Sigmoid colon (tissue), 7 donors: ENCODE measurements around the gene FAM114A1. TPM values are rescaled to one million over a fixed set of nuclear protein-coding genes. Genes with fewer than 3 reads are reported as not detected.

Source experiments
- DNase-seq: peaks from one replicate; pipeline ENCODE4 v3.0.0-alpha.2; 2019
- H3K27ac ChIP-seq, 4 donors: fragments of 200-600 bp; sonication (generic); one replicate each; pipeline ENCODE4 v1.5.1; 2016 to 2019; ENCODE audit warnings: mild to moderate bottlenecking in 1 of 4
- H3K27me3 ChIP-seq, 3 donors: fragments of 200-600 bp; sonication (generic); one replicate each; pipeline ENCODE4 v1.5.1; 2019; ENCODE audit warnings: mild to moderate bottlenecking in 1 of 3
- H3K36me3 ChIP-seq, 4 donors: fragments of 200-600 bp; sonication (generic); one replicate each; pipeline ENCODE4 v1.5.1; 2016 to 2019
- H3K4me1 ChIP-seq, 4 donors: fragments of 200-600 bp; sonication (generic); one replicate each; pipeline ENCODE4 v1.5.1; 2017 to 2019
- H3K4me3 ChIP-seq, 4 donors: fragments of 200-600 bp; sonication (generic); one replicate each; pipeline ENCODE4 v1.5.1; 2017 to 2019; ENCODE audit warnings: mild to moderate bottlenecking in 2 of 4, moderate library complexity in 1 of 4
- H3K9me3 ChIP-seq, 4 donors: fragments of 200-600 bp in 3 of 4; sonication (generic) in 3 of 4; one replicate each; pipeline versions ENCODE4 v1.5.1 to v1.6.1; 2013 to 2019
- EP300 ChIP-seq, 4 donors: sonication (generic); formaldehyde crosslinking; IDR thresholded peaks; one replicate each; pipeline ENCODE4 v1.6.1; 2017; ENCODE audit warnings: antibody characterized with exemption in 4 of 4
- POLR2A ChIP-seq, 2 donors: fragments of 450-650 bp; IDR thresholded peaks; one replicate each; pipeline ENCODE4 v1.6.1; 2016; ENCODE audit warnings: antibody characterized with exemption in 2 of 2, mild to moderate bottlenecking in 2 of 2, moderate library complexity in 2 of 2
- POLR2AphosphoS5 ChIP-seq, 4 donors: sonication (generic); formaldehyde crosslinking; IDR thresholded peaks; one replicate each; pipeline ENCODE4 v1.6.1; 2017; ENCODE audit warnings: antibody characterized with exemption in 4 of 4
- WGBS, 2 donors: extraction: QIAGEN DNeasy Blood & Tissue Kit; methylation state at CpG; one replicate each; pipeline ENCODE4 v1.1.7; 2013; 5-methylcytosine and 5-hydroxymethylcytosine counted together
- intact Hi-C: fragments of 100-400 bp; cut with DNase I; formaldehyde crosslinking; loops from one replicate; pipeline ENCODE4 v1.15.1; 2023
- polyA plus RNA-seq, 3 donors: library from polyadenylated mRNA; stranded (reverse); fragments of 200-250 nt; gene quantifications; one replicate each; pipeline ENCODE4 v1.2.3, GENCODE V29; 2013
- total RNA-seq, 4 donors: library from RNA; depleted of rRNA; stranded (reverse); fragments of >200 nt; gene quantifications; one replicate each; pipeline ENCODE4 v1.1.0, GENCODE V29; 2016
- TF ChIP-seq, protein P1 (sequence below), 4 experiments: fragments of 450-650 bp in 3 of 4; fragments of 200-600 bp in 1 of 4; IDR thresholded peaks; one replicate each; pipeline ENCODE4 v1.5.1; 2016 to 2019; ENCODE audit warnings: antibody characterized with exemption in 4 of 4, mild to moderate bottlenecking in 3 of 4, moderate library complexity in 2 of 4
- donor health status: healthy with polysubstance abuse.
- donor health status: Bipolar disorder and iron deficiency.
- donor health status: healthy.

FAM114A1 gene
- total and polyA plus RNA-seq, 7 donors = 24.7 to 189 (median 120) TPM

DNA sequence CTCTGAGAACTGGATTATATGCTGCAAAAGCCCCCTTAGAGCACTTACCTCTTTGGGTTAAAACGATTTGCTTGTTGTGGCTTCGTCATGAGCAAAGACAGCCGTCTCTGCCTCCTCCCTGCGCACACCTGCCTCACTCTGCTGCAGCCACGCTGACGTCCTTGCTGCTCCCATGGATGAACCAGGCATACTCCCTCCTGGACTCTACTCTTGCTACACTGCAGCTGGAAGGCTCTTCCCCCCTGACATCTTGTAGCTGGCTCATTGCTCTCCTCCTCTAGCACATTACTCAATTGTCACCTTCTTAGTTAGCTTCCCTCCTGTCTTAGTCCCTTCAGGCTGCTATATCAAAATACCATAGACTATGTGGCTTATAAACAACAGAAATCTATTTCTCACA, 59.3 kb downstream of the FAM114A1 start:
- H3K4me1 ChIP-seq = peaks cover 0 to 90% (median 77%) of the 10 kb centered on the region in 4 donors
- peak overlapping the region in 3 of 4 donors; percentile 73 to 89 (median 88) for H3K27ac ChIP-seq
- H3K36me3 ChIP-seq = peaks cover 0 to 28% (median 11%) of the 10 kb centered on the region in 4 donors
- intact Hi-C loops = no loop called here
- H3K4me3 ChIP-seq = no peak overlapping the region
- TF ChIP-seq EP300 (IDR thresholded peaks at IDR 0.05) (no peak), POLR2AphosphoS5 (IDR thresholded peaks at IDR 0.05) (peak in 1 of 4 donors; percentile 8)
- H3K27me3 ChIP-seq = no peaks in the 10 kb centered on the region
- H3K9me3 ChIP-seq = no peaks in the 10 kb centered on the region
- 92 to 94% methylated on average over 6 of the region's 6 CpGs for WGBS, 2 donors
- no peak for DNase-seq

DNA sequence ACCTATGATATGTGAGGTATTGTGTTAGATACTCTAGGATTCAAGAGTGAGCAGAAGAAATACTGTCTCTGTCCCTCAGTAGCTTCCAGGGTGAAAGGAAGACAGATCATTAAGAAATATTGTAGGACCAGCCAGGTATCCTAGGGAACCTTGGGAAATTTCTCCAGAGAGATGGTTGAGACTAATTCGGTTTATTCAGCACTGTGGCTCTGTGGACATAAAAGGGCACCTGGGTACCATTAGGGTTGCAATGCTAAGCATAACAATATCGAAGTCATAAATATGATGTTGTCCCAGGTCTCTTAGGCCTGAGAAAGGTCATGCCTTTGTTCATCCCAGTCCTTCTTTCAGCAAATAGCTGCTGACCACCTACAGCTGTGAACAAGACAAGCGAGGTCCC, 61.0 kb downstream of the FAM114A1 start:
- no peaks in the 10 kb centered on the region for H3K9me3 ChIP-seq
- H3K4me3 ChIP-seq = no peak overlapping the region
- H3K4me1 ChIP-seq = peaks cover 0 to 77% (median 62%) of the 10 kb centered on the region in 4 donors
- H3K27ac ChIP-seq = peak overlapping the region in 3 of 4 donors; percentile 73 to 89 (median 88)
- no peak for TF ChIP-seq EP300 (IDR thresholded peaks at IDR 0.05)
- TF ChIP-seq, protein P1, sequence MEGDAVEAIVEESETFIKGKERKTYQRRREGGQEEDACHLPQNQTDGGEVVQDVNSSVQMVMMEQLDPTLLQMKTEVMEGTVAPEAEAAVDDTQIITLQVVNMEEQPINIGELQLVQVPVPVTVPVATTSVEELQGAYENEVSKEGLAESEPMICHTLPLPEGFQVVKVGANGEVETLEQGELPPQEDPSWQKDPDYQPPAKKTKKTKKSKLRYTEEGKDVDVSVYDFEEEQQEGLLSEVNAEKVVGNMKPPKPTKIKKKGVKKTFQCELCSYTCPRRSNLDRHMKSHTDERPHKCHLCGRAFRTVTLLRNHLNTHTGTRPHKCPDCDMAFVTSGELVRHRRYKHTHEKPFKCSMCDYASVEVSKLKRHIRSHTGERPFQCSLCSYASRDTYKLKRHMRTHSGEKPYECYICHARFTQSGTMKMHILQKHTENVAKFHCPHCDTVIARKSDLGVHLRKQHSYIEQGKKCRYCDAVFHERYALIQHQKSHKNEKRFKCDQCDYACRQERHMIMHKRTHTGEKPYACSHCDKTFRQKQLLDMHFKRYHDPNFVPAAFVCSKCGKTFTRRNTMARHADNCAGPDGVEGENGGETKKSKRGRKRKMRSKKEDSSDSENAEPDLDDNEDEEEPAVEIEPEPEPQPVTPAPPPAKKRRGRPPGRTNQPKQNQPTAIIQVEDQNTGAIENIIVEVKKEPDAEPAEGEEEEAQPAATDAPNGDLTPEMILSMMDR (IDR thresholded peaks at IDR 0.05) = no peak
- TF ChIP-seq POLR2AphosphoS5 (IDR thresholded peaks at IDR 0.05) = no peak
- TF ChIP-seq POLR2A (IDR thresholded peaks at IDR 0.05) = no peak
- no peaks in the 10 kb centered on the region for H3K27me3 ChIP-seq
- intact Hi-C loops = no loop called here
- peaks cover 11 to 45% (median 22%) of the 10 kb centered on the region in 4 donors for H3K36me3 ChIP-seq
- 93 to 97% methylated on average over 3 of the region's 3 CpGs for WGBS, 2 donors
- DNase-seq = no peak

DNA sequence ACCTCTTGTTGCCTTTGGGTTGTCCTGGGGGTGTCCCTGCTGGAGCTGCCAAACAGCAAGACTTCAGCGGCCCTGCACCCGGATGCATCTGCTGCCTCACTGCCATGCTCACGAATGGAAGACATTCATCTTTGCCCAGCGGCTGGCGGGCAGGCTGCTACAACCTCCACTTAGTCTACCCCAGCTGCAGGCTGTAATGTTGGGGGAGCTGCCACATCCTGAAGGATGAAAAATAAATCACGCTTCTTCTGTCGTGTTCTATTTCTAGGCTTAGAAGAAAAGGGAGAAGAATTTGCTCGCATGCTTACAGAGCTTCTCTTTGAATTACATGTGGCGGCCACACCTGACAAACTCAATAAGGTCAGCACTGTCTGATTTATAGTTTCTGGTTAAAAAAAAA, 61.4 kb downstream of the FAM114A1 start:
- Histone ChIP-seq H3K4me3 (no peak overlapping the region), H3K36me3 (peaks cover 11 to 49% (median 22%) of the 10 kb centered on the region in 4 donors), H3K27ac (peak overlapping the region in 3 of 4 donors; percentile 73 to 89 (median 88)), H3K27me3 (no peaks in the 10 kb centered on the region), H3K4me1 (peaks cover 0 to 73% (median 59%) of the 10 kb centered on the region in 4 donors), H3K9me3 (no peaks in the 10 kb centered on the region)
- intact Hi-C loops = no loop called here
- no peak for DNase-seq
- peak in 1 of 4 donors; percentile 37 for TF ChIP-seq POLR2AphosphoS5 (IDR thresholded peaks at IDR 0.05)
- TF ChIP-seq, protein P1 (IDR thresholded peaks at IDR 0.05) = no peak
- 90 to 96% methylated on average over 9 of the region's 9 CpGs for WGBS, 2 donors

DNA sequence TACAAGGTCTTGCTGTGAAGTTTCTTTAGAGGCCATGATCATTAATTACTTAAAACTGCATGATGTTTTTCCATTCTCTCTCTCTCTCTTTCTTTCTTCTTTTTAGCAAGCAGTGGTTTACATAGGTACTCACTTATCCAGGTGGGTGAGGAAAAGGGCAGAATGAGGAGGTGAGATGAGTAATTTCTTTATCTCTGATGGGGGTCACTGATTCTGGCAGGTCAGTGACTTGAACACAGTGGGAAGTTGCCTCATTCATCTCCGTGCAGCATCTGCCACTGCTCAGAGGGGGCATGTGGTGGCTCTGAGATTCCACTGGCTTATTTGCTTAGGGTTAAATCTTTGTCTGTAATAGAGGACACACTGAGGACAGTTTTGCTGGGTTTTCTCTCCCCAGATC, 62.6 kb downstream of the FAM114A1 start:
- WGBS, 2 donors = 67 to 81% methylated on average over 1 of the region's 1 CpG
- H3K27ac ChIP-seq = peak overlapping the region; percentile 31 to 89 (median 80)
- H3K9me3 ChIP-seq = no peaks in the 10 kb centered on the region
- H3K27me3 ChIP-seq = no peaks in the 10 kb centered on the region
- H3K4me3 ChIP-seq = no peak overlapping the region
- H3K4me1 ChIP-seq = peaks cover 0 to 66% (median 55%) of the 10 kb centered on the region in 4 donors
- TF ChIP-seq EP300 (IDR thresholded peaks at IDR 0.05) = no peak
- no peak for TF ChIP-seq POLR2A (IDR thresholded peaks at IDR 0.05)
- TF ChIP-seq, protein P1 (IDR thresholded peaks at IDR 0.05) = no peak
- no peak for TF ChIP-seq POLR2AphosphoS5 (IDR thresholded peaks at IDR 0.05)
- intact Hi-C loops = no loop called here
- no peak for DNase-seq
- peaks cover 11 to 61% (median 23%) of the 10 kb centered on the region in 4 donors for H3K36me3 ChIP-seq

DNA sequence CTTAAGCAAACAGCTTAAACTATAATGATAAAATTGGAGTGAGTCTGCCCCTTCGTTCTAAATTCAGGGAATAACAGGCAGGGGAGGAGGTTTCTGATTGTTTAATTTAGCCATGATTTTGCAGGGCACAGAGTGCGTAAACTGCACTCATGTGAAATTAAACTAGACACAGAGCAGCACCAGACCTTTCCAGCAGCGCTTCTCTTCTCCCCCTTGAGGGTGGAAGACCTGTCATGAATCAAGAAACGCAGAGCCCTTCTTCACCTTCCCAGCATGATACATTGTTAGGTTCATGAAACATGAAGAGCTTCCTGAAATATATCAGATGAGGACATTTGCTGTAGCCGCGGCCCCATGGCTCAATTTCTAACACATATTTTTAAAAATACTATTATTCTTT, 63.1 kb downstream of the FAM114A1 start:
- no peak overlapping the region for H3K4me3 ChIP-seq
- peaks cover 0 to 66% (median 56%) of the 10 kb centered on the region in 4 donors for H3K4me1 ChIP-seq
- peak; percentile 80 for DNase-seq
- peak overlapping the region; percentile 31 to 89 (median 80) for H3K27ac ChIP-seq
- WGBS, 2 donors = 88 to 91% methylated on average over 6 of the region's 6 CpGs
- intact Hi-C loops = no loop called here
- no peaks in the 10 kb centered on the region for H3K27me3 ChIP-seq
- peak; percentile 64 to 88 (median 79) for TF ChIP-seq EP300 (IDR thresholded peaks at IDR 0.05)
- TF ChIP-seq, protein P1 (IDR thresholded peaks at IDR 0.05) = no peak
- TF ChIP-seq POLR2AphosphoS5 (IDR thresholded peaks at IDR 0.05) = peak; percentile 76 to 91 (median 86)
- peaks cover 11 to 66% (median 23%) of the 10 kb centered on the region in 4 donors for H3K36me3 ChIP-seq
- no peaks in the 10 kb centered on the region for H3K9me3 ChIP-seq
